ENCODE measurements around the gene INPP5E. TPM values are rescaled to one million over a fixed set of nuclear protein-coding genes. Genes with fewer than 3 reads are reported as not detected.

Gene INPP5E
- total and polyA plus RNA-seq, 2 experiments from 2014 or later = 5.8 to 13.4 TPM

DNA sequence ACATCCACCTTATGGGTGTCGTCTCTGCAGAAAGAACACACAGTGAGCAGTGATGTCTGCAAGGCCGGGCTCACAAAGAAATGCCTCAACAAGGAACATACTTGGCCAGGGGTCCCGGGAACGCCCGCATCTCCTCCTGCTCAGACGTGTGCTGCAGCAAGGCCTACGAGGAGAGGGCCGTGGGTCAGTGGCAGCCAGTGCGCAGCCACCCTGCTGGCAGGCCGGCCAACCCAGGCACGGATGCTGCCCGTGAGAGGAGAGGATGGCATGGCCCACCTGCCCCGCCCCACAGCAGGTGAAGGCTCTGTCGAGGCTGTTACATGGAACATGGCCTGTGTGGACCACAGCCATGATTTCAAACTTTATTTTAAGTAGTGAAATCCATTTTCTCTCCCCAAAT lies 23.9 kb upstream of the INPP5E start:
- no peaks in the 10 kb centered on the region for H3K9me3 Mint-ChIP-seq
- H3K27ac Mint-ChIP-seq = no peak overlapping the region
- no peak overlapping the region for H2AFZ ChIP-seq
- H3K36me3 Mint-ChIP-seq (ENCODE audit: low read depth) = peaks cover 79% of the 10 kb centered on the region
- no peak overlapping the region for H3K4me3 ChIP-seq
- TF ChIP-seq CREB1 (CRISPR knock-in tag; IDR thresholded peaks at IDR 0.05; ENCODE audit: low read depth) (no peak), JUNB (IDR thresholded peaks at IDR 0.05; ENCODE audit: unreplicated experiment) (no peak), EZH2phosphoT487 (IDR thresholded peaks at IDR 0.05; ENCODE audit: unreplicated experiment) (no peak), NANOG (IDR thresholded peaks at IDR 0.05; ENCODE audit: borderline replicate concordance) (no peak), ZNF114 (CRISPR knock-in tag; IDR thresholded peaks at IDR 0.05) (no peak), ZNF331 (CRISPR knock-in tag; IDR thresholded peaks at IDR 0.05; ENCODE audit: low read depth) (no peak), STAT1 (IDR thresholded peaks at IDR 0.05; ENCODE audit: unreplicated experiment) (no peak), POLR2AphosphoS5 (IDR thresholded peaks at IDR 0.05; ENCODE audit: low read depth) (no peak)
- TF ChIP-seq, protein P1, sequence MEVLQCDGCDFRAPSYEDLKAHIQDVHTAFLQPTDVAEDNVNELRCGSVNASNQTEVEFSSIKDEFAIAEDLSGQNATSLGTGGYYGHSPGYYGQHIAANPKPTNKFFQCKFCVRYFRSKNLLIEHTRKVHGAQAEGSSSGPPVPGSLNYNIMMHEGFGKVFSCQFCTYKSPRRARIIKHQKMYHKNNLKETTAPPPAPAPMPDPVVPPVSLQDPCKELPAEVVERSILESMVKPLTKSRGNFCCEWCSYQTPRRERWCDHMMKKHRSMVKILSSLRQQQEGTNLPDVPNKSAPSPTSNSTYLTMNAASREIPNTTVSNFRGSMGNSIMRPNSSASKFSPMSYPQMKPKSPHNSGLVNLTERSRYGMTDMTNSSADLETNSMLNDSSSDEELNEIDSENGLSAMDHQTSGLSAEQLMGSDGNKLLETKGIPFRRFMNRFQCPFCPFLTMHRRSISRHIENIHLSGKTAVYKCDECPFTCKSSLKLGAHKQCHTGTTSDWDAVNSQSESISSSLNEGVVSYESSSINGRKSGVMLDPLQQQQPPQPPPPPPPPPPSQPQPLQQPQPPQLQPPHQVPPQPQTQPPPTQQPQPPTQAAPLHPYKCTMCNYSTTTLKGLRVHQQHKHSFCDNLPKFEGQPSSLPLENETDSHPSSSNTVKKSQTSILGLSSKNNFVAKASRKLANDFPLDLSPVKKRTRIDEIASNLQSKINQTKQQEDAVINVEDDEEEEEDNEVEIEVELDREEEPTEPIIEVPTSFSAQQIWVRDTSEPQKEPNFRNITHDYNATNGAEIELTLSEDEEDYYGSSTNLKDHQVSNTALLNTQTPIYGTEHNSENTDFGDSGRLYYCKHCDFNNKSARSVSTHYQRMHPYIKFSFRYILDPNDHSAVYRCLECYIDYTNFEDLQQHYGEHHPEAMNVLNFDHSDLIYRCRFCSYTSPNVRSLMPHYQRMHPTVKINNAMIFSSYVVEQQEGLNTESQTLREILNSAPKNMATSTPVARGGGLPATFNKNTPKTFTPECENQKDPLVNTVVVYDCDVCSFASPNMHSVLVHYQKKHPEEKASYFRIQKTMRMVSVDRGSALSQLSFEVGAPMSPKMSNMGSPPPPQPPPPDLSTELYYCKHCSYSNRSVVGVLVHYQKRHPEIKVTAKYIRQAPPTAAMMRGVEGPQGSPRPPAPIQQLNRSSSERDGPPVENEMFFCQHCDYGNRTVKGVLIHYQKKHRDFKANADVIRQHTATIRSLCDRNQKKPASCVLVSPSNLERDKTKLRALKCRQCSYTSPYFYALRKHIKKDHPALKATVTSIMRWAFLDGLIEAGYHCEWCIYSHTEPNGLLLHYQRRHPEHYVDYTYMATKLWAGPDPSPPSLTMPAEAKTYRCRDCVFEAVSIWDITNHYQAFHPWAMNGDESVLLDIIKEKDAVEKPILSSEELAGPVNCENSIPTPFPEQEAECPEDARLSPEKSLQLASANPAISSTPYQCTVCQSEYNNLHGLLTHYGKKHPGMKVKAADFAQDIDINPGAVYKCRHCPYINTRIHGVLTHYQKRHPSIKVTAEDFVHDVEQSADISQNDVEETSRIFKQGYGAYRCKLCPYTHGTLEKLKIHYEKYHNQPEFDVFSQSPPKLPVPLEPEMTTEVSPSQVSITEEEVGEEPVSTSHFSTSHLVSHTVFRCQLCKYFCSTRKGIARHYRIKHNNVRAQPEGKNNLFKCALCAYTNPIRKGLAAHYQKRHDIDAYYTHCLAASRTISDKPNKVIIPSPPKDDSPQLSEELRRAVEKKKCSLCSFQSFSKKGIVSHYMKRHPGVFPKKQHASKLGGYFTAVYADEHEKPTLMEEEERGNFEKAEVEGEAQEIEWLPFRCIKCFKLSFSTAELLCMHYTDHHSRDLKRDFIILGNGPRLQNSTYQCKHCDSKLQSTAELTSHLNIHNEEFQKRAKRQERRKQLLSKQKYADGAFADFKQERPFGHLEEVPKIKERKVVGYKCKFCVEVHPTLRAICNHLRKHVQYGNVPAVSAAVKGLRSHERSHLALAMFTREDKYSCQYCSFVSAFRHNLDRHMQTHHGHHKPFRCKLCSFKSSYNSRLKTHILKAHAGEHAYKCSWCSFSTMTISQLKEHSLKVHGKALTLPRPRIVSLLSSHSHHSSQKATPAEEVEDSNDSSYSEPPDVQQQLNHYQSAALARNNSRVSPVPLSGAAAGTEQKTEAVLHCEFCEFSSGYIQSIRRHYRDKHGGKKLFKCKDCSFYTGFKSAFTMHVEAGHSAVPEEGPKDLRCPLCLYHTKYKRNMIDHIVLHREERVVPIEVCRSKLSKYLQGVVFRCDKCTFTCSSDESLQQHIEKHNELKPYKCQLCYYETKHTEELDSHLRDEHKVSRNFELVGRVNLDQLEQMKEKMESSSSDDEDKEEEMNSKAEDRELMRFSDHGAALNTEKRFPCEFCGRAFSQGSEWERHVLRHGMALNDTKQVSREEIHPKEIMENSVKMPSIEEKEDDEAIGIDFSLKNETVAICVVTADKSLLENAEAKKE (CRISPR knock-in tag; IDR thresholded peaks at IDR 0.05) = no peak
- TF ChIP-seq, protein P2, sequence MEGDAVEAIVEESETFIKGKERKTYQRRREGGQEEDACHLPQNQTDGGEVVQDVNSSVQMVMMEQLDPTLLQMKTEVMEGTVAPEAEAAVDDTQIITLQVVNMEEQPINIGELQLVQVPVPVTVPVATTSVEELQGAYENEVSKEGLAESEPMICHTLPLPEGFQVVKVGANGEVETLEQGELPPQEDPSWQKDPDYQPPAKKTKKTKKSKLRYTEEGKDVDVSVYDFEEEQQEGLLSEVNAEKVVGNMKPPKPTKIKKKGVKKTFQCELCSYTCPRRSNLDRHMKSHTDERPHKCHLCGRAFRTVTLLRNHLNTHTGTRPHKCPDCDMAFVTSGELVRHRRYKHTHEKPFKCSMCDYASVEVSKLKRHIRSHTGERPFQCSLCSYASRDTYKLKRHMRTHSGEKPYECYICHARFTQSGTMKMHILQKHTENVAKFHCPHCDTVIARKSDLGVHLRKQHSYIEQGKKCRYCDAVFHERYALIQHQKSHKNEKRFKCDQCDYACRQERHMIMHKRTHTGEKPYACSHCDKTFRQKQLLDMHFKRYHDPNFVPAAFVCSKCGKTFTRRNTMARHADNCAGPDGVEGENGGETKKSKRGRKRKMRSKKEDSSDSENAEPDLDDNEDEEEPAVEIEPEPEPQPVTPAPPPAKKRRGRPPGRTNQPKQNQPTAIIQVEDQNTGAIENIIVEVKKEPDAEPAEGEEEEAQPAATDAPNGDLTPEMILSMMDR (conservative IDR thresholded peaks at IDR 0.05; ENCODE audit: low read depth in 2 of 2) = no peak
- TF ChIP-seq, protein P3, sequence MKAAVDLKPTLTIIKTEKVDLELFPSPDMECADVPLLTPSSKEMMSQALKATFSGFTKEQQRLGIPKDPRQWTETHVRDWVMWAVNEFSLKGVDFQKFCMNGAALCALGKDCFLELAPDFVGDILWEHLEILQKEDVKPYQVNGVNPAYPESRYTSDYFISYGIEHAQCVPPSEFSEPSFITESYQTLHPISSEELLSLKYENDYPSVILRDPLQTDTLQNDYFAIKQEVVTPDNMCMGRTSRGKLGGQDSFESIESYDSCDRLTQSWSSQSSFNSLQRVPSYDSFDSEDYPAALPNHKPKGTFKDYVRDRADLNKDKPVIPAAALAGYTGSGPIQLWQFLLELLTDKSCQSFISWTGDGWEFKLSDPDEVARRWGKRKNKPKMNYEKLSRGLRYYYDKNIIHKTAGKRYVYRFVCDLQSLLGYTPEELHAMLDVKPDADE (IDR thresholded peaks at IDR 0.05) = no peak
- peaks cover 10% of the 10 kb centered on the region; the same call in 1 of the 2 replicates for H3F3A ChIP-seq (replicated peaks; ENCODE audit: low read depth)
- no peak overlapping the region for H3K4me2 ChIP-seq
- H3K4me1 ChIP-seq (ENCODE audit: insufficient read depth) = no peaks in the 10 kb centered on the region
- no peaks in the 10 kb centered on the region for H3K9me2 ChIP-seq (ENCODE audit: insufficient read depth)
- peaks cover 74% of the 10 kb centered on the region for H3K36me3 ChIP-seq (ENCODE audit: insufficient read depth)
- H3K4me1 Mint-ChIP-seq = no peaks in the 10 kb centered on the region
- H3K79me2 ChIP-seq (replicated peaks; ENCODE audit: insufficient read depth) = peaks cover 25% of the 10 kb centered on the region
- H4K20me1 ChIP-seq (replicated peaks; ENCODE audit: insufficient read depth) = peaks cover 27% of the 10 kb centered on the region
- H3K27ac ChIP-seq (ENCODE audit: low read depth) = no peak overlapping the region
- H3K27me3 Mint-ChIP-seq (ENCODE audit: insufficient read depth, low read depth, poor library complexity) = peaks cover 9% of the 10 kb centered on the region
- no peaks in the 10 kb centered on the region for H3K27me3 ChIP-seq (ENCODE audit: insufficient read depth)
- ATAC-seq (no peak), DNase-seq (ENCODE audit: low spot score) (no peak)
- H3K4me3 Mint-ChIP-seq = no peak overlapping the region
